G401 (cell line): Measurements from ENCODE around the gene EVA1A. TPM values are rescaled to one million over a fixed set of nuclear protein-coding genes. Genes with fewer than 3 reads are reported as not detected.

Source experiments
- DNase-seq: peaks from one replicate; pipeline ENCODE4 v3.0.0-alpha.2; 2015; ENCODE audit warnings: low spot score
- in situ Hi-C: cut with HindIII; loops from 2 replicates; pipeline ENCODE4 v1.10.0; 2016; ENCODE audit warnings: low sequenced_read_pairs, mixed read lengths
- total RNA-seq: library from RNA; depleted of rRNA; stranded (reverse); fragments of >200 nt; shearing (Covaris generic); gene quantifications from 2 replicates; pipeline ENCODE4 v1.2.3, GENCODE V29; 2014

EVA1A gene
- total RNA-seq, 1 experiment from 2014 or later: 97.2 TPM

DNA sequence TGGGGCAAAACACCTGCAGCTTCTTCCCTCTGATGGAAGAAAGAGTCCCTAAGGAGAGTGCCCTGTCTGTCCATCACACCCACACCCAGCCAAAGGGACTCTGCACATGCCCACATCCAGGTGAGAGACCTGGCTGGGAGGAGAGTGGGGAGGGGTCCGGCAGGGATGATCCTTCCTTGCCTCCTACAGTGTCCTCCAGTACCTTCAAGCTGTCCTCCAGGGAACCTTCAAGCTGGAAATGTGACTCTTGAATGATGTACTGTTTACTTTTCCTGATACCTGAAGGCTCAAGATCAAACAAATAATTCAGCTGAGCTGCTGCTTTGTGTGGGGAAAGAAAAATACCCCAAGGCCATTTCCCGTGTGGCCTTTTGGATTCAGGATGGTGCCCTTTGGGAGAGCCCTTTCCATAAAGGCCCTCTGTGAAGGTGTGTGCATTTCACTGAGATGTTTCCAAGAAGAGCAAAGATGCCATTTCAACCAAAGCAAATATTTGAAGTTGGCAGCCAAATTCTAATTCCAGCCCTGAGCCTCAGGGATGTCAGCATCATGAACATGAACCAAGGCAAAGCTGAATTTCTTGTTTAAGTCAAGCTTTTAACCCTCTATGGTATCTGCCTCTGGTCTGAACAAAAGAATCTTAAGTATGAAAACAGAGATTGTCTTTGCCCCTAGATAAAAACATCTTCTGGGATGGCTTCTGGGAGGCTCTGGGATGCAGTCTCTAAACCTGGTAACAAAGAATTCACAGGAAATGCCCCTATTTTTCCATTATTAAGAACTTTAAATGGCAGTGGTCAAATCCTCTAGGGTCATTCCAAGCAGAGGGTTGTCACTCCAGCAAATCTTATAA lies 11.1 kb downstream of the EVA1A start:
- no peak for DNase-seq
- in situ Hi-C loops: no loop called here

DNA sequence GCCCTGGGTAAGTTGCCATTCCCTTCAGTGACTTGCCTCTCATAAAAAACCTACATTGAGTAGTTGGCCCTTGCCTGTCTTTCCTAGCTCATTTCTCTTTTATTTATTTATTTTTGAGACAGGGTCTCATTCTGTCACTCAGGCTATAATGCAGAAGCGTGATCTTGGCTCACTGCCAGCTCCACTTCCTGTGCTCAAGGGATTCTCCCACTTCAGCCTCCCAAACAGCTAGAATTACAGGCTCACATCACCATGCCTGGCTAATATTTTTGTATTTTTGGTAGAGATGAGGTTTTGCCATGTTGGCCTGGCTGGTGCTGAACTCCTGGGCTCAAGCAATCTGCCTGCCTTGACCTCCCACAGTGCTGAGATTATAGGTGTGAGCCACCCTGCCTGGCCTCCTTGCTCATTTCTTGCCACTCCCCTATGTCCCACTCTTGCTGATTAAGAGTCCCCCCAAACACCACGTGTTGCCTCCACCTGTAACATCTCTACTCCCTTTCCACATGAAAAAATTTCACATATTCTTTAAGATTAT lies 12.6 kb downstream of the EVA1A start:
- no peak for DNase-seq
- in situ Hi-C loops: no loop called here

DNA sequence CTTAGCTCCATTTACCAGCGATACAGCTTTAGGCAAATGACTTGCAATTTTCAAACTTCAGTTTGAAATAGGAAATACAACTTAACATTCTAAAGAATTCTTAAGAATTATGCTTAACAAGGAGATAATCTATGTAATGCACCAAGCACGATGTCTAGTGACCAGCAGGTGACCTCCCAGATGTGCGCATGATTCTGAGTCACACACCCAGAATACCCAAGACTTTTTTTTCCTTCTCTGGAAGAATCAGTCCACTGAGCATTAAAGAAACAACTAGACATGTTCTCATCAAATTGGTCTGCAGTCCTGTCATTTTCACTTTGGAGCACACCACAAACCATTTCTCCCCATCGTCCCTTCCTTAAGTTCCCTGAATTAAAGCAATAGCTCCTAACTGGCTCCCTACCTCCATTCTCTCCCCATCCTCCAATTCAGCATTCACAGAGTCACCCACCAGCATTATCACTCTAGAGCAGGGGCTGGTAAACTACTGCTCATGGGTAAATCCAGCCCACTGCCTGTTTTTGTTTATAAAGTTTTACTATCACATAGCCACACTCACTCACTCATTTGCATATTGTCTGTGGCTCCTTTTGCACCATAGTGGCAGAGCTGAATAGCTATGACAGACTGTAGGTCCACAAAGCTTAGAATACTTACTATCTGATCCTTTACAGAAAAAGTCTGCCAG lies 13.2 kb downstream of the EVA1A start:
- DNase-seq: no peak
- in situ Hi-C loops: no loop called here

DNA sequence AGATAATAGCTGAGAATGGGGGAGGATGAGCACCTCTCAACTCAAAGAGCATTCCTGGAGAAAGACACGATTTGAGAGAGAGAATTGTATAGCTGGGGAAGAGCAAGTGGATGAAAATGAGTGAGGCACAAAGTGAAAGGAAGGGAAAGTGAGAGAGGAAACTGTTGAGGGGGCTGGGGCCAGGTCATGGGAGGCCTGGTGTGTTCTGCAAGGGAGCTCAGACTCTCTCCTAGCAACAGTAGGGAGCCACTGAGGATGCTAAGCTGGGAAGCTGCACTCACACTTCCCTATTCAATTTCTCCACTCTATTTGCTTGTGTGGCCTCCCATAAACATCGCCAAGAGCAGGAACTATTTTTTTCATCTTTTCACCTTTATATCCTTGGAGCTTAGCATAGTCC lies 14.8 kb downstream of the EVA1A start:
- DNase-seq: no peak
- in situ Hi-C loops: no loop called here

DNA sequence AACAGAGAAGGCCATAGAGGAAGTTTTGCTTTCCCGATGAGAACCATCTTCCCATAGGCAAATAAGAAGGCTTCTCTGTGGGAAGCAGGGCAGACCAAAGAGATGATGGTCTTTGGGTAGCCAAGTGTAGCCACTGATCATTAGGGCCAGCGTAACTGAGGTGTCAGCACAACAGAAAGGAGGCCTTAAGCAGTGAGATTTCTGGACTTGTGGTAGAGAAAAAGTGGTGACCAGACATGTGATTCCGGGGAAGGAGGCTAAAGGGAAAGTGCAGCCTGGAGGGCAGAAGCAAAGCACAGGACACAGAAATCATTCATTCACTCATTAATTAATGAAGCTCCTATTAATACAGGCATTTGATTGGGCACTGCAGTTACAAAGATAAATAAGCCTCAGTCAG lies 15.4 kb downstream of the EVA1A start:
- in situ Hi-C loops: no loop called here
- DNase-seq: no peak

DNA sequence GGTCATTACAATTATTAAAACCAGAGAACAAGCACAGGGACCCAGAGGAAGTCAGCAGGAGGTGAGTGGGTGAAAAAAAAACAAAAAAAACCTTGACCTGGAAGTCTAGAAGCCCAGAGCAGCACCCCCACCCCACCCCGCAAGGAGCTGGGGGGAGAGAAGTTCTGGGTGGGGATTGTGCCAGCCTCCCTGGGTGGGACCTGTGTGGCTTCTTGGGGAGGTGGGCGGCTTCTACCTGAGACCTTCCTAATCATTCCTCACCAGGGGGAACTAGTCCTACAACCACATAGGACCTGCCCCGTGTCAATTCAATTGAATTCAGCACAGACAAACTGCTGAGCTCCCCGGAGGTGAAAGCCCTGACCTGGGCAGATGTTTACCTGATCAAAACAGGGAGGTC lies 17.3 kb downstream of the EVA1A start:
- in situ Hi-C loops: no loop called here

DNA sequence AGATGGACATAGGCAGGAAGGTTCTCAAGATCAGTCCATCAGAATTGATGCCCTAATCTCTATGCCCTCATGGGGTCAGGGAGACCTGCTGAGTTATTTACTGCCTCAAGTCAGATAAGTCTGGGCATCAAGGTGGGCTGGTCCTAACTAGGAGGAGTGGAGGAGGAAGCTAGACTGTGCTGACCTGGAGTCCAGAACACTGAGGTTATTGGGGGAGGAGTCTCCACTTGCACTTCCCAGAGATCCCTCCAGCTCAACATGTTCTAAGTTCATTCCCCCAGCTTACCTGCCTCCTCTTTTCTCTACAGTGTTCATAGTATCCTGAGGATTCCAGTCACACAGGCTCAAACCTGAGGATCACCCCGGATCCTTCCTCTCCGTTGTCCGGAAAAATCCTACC lies 19.3 kb downstream of the EVA1A start:
- in situ Hi-C loops: no loop called here
- DNase-seq: no peak

More for the DNA sequence above, 17.3 kb downstream of the EVA1A start:
- no peak for DNase-seq

DNA sequence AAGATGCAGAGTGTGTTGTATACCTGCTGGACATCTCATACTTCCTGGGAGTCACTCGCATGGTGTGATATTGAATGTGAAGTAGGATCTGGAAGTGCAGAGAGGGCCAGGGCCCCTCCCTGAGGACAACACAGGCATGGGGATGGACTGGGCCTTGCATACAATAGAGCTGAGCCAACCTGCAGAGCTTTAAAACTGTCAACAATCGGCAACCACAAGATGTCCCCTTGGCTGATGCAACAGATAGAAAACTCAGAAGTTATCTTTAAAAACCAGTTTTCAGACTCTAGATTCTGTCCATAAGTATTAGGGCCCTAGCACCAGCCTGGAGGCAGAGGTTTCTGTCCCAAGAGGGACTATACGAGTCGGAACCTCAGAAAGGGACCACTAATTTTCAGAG lies 19.7 kb downstream of the EVA1A start:
- DNase-seq: no peak
- in situ Hi-C loops: no loop called here

DNA sequence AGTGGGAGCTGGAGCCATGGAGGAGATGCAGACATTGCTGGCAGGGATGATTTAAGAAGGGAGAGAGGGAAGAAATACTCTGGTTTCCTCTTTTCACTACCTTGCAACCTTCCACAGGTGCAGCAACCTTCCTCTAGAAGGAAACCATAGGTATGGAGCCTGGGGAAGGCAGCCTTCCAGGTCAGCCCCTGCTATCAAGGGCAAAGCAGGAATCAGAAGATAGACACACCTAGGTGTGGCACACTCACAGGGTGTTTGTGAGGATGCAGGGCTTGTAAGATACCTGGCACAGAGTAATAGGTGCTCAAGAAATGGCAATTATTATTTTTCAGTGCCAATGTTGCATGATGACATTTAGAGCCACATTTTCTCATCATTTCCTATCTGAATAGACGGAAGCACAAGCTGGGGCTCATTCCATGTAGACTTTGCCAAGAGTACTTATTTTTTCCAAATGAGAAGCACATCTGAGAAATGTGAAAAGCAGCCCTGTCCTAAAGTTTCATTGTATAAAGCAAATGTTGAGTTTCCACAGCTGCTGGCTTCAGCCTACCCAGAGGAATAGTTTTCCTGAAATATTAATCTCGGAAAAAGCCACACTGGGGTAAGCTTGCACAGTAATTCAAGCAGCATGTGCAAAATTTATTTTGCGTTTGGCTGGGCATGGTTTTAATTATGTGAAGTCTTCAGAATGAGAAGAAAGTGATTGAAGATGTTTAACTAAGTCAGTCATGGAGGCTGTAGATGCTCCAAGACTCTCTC lies 20.6 kb downstream of the EVA1A start:
- in situ Hi-C loops: no loop called here
- DNase-seq: no peak

DNA sequence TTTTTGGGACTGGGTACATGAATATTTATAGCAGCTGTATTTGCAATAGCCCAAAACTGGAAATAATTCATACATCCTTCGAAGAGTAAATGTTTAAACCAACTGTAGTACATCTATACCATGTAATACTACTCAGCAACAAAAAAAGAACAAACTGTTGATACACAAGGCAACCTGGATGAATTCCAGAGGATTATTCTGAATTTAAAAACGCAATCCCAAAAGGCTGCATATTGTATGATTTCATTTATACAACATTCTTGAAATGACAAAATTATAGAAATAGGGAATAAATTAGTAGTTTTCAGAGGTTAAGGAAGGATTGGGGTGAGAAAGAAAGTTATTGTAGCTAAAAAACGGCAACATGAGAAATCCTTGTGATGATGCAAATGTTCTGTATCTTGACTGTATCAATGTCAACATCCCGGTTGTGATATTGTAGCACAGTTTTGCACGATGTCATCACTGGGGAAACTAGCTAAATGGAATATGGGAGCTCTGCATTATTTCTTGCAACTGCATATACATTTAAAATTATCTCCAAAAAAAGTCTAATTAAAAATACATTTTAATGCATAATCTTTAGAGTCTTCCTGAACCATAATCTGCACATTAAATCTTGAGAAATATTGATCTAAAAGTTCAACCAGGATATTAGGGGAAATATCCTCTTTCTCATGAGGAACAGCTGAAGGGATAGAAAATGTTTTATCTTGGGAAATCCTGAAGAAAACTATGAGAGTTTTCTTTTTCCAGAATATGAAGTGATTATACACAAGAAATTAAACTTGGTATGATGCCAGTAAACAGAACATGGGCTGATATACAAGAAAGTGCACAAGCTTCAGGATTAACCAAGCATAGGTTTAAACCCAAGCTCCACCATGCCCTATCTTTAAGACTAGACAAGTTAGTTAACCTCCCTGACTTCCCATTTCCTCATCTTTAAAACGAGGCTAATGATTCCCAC lies 21.9 kb downstream of the EVA1A start:
- no peak for DNase-seq
- in situ Hi-C loops: no loop called here

DNA sequence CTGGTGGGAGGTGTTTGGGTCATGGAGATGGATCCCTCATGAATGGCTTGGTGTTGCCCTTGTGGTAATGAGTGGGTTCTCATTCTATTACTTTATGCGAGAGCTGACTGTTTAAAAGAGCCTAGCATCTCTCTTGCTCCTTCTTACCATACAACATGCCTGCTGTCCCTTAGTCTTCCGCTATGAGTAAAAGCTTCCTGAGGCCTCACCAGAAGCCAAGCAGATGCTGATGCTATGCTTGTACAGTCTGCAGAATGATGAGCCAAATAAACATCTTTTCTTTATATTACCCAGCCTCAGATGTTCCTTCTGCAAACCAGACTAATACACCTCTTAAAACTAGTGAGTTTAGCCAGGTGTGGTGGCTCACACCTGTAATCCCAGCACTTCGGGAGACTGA lies 23.1 kb downstream of the EVA1A start:
- DNase-seq: no peak
- in situ Hi-C loops: no loop called here

DNA sequence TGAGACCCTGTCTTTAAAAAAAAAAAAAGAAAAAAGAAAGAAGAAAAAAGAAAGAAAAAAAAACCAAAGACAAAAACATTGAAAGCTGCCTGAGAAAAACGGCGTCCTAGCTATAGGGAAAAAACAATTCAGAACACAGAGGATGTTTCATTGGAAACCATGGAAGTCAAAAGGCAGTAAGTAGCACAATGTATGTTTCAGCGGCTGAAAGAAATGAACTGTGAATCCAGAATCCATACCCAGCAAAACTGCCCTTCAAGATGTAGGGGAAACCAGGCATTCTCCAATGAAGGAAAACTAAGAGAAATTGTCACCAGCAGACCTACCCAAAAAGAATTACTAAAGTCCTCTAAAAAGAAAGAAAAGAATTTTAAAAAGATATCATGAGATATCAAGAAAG lies 27.6 kb downstream of the EVA1A start:
- in situ Hi-C loops: no loop called here
- no peak for DNase-seq

DNA sequence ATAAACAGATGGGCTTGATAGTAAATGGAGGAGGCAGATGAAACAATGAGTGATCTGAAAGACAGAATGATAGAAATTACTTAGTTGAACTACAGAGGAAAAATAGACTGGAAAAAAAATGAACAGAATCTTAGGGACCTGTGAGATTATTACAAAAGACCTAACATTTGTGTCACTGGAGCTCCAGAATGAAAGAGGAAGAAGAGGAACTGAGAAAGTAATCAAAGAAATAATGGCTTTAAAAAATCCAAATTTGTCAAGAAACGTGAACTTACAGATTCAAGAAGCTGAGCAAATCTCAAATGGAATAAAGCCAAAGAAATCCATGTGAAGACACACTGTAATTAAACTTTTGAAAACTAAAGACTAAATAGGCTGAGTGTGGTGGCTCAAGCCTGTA lies 28.3 kb downstream of the EVA1A start:
- in situ Hi-C loops: no loop called here
- DNase-seq: no peak

DNA sequence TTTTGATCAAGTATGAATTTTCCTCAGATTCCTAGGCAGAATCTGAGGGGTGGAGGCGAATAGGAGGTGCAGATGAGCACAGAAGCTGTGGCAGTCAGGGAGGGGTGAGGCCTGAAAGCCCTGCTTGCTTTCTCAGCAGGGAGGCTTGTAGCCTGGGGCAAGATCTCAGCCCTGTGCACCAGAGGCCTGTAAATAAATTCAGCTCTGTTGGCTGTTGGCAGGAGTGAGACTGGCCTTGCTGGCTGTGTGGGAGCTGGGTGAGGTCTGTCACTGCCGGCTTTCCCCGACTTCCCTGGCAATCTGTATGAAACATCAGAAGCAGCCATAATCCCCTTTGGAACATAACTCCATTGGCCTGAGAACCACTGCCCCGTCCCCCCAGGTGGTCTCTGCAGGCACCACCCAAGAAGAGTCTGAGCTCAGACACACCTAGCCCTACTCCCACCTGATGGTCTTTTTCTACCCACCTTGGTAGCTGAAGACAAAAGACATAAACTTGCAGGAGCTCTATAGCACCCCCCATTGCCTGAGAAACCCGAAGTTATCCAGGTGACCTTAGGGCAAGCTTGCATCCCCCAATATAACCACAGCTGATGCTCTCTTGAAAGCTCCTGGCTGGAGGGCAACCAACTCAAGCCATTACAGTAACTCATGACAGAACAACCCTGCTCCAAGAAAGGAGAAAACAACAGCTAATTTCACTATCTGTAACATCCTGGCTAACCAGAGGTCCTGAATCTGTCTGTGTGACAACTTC lies 32.3 kb downstream of the EVA1A start:
- in situ Hi-C loops: no loop called here
- DNase-seq: no peak

DNA sequence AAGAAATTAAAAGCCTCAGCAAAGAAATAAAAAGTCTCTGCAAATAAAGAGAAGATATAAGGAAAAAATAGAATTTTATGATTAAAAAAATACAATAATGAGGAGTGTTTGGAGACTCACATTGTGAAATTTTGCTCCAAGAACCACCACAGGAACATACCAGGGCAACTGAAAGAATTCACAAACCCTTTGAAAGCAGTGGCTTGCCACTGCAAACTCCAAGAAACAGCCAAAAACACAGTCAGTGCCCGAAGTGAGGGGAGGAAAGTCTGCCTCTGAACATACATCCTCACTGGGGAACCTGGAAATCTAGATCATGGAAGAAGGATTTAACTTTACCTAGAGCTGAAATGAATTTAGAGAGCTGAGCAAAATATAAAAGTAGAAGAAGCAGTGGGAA lies 33.1 kb downstream of the EVA1A start:
- in situ Hi-C loops: no loop called here
- DNase-seq: no peak

DNA sequence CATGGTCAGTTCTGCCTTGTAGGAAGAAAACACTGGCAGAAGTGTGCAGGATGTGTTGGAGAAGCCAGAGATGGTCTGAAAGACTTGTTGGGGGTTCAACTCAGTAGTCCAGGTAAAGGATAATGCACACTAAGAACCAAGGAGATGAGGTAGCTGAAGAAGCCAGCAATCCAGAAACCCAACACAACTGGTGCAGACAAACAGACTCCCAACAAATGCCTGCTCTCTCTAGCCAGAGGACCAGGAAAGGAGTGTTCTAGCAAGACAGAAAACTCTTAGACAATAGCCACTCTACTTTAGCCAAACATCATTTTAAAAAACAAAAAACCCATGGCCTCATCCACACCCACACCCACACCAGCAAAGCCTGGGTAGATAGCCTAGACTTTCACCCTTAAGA lies 33.9 kb downstream of the EVA1A start:
- DNase-seq: no peak
- in situ Hi-C loops: no loop called here

DNA sequence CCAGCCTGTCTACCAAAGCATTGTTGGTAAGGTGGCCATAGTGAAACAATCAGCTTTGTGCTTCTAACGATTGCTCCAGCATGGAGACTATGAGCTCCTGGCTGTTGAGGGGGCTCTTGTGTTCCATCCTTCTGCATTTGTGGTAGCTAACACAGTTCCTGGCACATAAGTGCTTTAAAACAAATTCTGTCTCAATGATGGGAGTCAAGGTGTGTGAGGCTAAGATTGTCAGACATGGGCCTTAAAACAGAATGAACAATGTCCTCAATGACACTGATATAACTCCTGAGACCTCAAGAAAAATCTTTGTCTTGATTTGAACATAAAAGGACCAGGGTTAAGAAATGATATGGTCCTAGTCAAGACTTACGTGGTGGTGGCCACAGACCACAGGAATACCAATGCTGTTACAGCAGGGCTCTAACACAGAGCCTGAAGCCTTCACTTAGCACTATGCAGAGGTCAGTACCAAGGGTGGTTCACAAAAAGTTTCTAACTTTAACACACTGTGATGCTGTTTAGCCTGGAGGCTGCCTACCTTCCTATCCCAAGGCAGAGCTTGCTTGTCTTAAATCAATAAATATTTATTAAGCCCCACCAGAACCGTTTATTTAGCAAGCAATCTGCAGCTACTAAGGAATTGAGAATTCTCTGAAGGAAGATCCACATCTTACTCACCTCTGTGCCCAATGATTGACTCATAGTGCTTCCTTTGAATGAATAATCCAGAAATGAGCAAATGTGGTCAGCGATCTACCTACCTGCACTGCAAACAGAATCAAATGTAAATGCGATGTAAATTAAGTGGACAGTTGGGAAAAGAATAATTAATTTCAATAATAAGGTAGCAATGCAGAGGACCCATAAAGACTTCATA lies 35.1 kb downstream of the EVA1A start:
- no peak for DNase-seq
- in situ Hi-C loops: no loop called here
